ENCODE measurements around the gene EBF4.
"Not testable (repeated sequence)": the region's sequence is repeated elsewhere in the genome, so short reads cannot be mapped to it uniquely, and the experiment has no call there.

The EBF4 gene

DNA sequence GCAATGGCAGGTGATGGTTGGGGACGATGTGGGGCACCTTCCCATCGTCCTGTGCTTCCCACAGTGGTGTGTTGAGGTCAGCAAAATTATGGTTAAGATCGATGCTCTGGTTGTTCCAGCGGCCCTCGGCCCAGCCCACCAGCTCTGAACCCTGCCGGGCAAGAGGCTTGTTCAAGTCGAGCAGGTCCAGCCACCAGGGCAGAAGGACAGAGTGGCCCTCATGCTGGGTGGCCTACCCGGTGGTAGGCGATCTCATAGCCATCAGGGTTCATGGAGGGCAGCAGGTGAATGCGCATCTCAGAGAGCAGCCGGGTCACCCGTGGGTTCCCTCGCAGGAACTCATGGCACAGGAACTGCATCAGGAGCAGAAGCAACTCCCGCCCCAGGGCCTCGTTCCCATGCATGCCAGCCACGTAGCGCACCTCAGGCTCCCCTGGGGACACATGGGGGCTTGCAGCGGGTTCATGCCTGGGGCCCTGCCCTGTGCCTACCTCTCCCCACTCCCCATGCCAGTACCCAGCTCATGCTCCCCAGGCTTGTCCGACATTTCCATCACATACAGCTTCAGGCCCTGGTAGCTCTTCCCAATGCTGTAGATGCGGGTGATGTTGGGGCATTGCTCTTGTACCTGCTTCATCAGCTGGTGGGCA is 103.6 kb downstream of the EBF4 start:
- no peak for DNase-seq (ENCODE audit: low spot score)

- DNase-seq (ENCODE audit: low spot score) = no peak
These were observed 104.8 kb downstream of the EBF4 start for GRCh38 chr20:2797136-2797983.

DNA sequence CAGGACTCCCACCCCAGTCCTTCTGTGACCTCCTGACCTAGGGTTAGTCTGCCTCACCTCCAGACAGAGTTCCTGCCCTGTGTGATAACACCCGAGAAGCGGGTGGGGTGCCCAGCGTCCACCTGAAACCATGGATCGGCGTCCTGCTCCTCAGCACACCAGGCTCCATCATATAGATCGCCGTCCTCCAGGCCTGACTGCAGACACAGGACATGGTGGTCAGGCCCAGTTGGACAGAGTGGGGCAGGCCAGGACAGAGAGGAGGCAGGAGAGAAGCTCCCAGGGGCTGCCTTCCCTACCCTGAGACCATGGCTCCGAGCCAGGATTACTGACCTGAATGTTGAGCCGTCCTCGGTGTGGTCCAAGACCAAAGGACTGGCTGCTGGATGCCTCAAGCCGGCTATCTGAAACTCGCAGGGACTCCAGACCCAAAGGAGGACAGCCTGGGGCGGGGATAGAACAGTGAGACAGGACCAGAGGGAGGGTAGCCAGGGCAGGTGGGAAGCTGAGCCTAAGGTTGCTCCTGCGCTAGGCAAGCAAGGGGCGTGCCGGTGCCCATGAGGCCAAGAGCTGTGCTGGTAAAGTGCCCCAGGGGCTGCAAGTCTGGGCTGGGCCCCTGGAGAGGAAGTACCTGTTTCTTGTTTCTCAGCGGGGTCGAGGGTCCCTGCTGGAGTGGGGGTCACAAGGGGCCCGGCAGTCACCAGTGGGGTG is 105.7 kb downstream of the EBF4 start:
- no peak for DNase-seq (ENCODE audit: low spot score)

GRCh38 chr20:2798814-2799213 is 106.2 kb downstream of the EBF4 start:
- no peak for DNase-seq (ENCODE audit: low spot score)

DNA sequence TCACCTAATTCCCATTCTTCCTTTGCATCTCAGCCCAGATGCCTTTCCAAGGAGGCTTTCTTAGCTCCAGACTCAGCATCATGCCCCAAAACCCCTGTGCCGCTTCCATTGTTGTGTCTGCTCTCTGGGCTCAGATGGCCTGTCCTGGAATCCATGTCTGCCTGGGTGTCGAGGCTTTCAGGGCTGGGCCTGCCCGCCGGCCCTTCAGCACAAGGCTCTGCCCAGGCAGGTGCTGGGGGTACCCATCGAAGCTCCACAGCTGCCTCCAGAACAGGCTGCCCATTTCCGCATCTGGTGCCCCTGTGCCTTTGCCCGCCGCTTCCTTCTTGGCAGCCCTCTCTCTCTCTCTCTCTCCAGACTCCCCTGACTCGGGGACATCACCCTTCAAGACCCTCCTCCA is 106.7 kb downstream of the EBF4 start:
- DNase-seq (ENCODE audit: low spot score) = no peak

DNA sequence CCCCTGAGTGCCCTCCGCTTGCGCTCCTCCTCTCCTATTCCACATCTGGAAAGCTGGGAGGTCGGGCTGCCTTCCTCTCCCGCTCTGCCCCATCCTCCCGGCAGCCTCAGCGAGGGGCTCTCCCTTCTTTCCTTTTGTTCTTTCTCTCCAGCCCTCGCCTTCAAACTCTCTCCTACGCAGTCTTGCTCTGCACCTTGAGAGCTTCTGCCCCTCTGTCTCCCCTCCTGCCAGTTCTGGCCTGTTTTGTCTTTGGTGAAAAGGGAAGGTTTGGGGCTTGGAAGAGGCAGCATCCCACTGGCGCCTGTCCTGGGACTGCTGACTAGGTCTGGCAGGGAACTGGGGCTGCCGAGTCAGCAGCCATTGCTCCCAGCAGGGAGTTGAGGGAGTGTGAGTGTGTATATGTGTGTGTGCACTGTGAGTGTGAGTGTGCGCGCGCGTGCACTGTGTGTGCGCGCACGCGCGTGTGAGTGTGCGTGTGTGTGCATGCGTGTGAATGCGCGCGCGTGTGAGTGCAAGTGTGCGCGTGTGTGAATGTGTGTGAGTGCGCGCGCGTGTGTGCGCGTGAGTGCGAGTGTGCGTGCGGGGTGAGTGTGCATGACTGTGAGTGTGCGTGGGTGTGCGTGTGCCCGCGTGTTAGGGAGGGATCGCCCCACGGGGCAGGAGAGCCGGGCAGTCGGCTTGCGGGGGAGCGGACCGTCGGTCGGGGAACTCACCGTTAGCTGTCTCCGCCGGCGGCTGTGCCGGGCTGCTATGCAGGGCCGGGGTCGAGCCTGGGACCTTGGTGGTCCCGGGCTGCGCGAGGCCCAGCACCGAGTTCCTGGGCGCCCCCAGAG is 107.3 kb downstream of the EBF4 start:
- no peak for DNase-seq (ENCODE audit: low spot score)

GRCh38 chr20:2800521-2801285 is 108.1 kb downstream of the EBF4 start, which contains the start of gene CPXM1:
CPXM1 (minus strand) TSS chr20:2800627; CDS start chr20:2800572, 55 bp downstream.
- DNase-seq (ENCODE audit: low spot score) = no peak

- DNase-seq (ENCODE audit: low spot score) = no peak
These were observed 108.7 kb downstream of the EBF4 start for GRCh38 chr20:2801286-2801728.

DNA sequence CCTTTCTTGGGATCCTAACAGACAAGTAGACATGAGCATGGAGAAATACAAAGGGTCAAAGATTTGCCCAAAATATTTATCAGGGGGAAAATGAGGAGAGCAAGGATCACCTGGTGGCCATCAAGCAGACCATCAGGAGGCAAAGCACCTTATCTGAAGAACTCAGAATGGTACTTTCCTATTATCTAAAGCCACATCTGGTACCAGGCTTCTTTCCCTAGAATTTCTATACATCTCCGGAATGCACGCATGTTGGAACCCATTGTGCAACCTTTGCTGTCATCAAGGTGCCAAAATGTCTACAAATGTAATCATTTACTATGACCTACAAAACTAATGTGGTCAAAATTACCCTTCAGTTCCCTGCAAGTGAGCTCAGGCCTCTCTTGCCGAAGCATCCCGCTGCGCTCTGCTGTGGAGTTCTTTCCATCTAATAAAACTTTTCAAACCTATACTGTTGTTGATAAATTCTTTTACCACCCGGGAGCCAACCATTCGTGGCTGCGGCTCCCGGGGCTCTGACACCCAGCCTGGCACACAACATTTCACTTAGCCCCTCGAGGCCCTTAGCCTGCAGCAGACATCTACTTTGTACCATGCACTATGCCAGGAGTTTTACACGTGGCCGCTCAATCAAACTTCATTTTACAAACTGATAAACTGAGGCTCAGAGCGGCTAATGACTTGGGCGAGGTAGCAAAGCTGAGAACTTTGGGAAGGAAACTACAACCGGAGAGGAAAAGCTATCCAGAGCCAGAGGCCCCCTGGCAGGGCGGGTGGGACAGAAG is 111.7 kb downstream of the EBF4 start:
- no peak for DNase-seq (ENCODE audit: low spot score)

GRCh38 chr20:2804852-2805688 is 112.5 kb downstream of the EBF4 start:
- no peak for DNase-seq (ENCODE audit: low spot score)

GRCh38 chr20:2805689-2806350 is 113.2 kb downstream of the EBF4 start:
- no peak for DNase-seq (ENCODE audit: low spot score)

DNA sequence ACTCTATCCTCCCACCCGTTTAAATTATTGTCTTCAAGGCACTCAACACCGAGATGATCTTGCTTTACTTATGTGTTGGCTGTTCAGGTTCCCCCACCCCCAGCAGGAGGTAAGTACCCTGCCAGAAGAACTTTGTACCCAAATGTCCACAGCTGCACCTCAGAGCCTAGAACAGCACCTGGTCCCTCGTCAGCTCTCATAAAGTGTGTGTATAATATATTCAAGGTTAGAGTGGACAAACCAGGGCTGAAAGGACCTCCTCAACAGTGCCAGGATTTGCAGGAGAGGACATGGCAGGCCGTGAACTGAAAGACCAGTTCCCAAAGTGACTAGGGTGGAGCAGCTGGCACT is 113.7 kb downstream of the EBF4 start:
- DNase-seq (ENCODE audit: low spot score) = no peak

GRCh38 chr20:2807019-2807418 is 114.4 kb downstream of the EBF4 start:
- DNase-seq (ENCODE audit: low spot score) = no peak

GRCh38 chr20:2807929-2808328 is 115.3 kb downstream of the EBF4 start:
- DNase-seq (ENCODE audit: low spot score) = not testable (repeated sequence)

DNA sequence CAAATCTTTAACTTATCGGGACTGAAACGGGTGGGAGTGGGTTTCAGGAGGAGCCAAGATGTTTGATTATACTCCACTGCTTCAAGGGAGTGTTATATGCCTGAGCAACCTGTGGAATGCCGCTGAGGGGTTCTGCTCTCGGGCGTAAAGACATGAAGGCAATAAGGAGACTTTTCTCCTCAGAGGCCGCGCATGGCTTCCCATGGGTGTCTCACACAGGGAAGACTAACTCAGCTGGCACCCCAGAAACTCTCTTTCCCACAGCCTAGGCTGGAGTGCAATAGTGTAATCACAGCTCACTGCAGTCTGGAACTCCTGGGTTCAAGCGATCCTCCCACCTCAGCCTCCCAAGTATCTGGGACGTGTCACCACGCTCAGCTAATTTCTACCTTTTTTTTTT is 117.1 kb downstream of the EBF4 start:
- no peak for DNase-seq (ENCODE audit: low spot score)

Data from CD4-positive, alpha-beta T cell treated with Interleukin-2 at 100 ng/mL for 4 hours (primary cell).